Lower leg skin (tissue), 4 donors: ENCODE measurements around the gene RNF215. TPM values are rescaled to one million over a fixed set of nuclear protein-coding genes. Genes with fewer than 3 reads are reported as not detected.

Source experiments
- DNase-seq, 2 donors: peaks; one replicate each; pipeline ENCODE4 v3.0.0-alpha.2; 2019; ENCODE audit warnings: low spot score in 2 of 2
- H3K4me3 ChIP-seq: fragments of 200-600 bp; sonication (generic); 2 replicates; pipeline ENCODE4 v1.5.1; 2017; ENCODE audit warnings: mild to moderate bottlenecking, low read depth; ENCODE audit not compliant: poor library complexity, severe bottlenecking
- CTCF ChIP-seq, 3 donors: fragments of 450-650 bp; IDR thresholded peaks; one replicate each; pipeline ENCODE4 v1.5.1; 2016; ENCODE audit warnings: antibody characterized with exemption in 3 of 3, mild to moderate bottlenecking in 3 of 3, moderate library complexity in 2 of 3
- POLR2A ChIP-seq, 2 donors: fragments of 450-650 bp; IDR thresholded peaks; one replicate each; pipeline ENCODE4 v1.6.1; 2016 to 2017; ENCODE audit warnings: antibody characterized with exemption in 2 of 2, mild to moderate bottlenecking in 1 of 2, moderate library complexity in 1 of 2
- WGBS, 2 donors: methylation state at CpG; one replicate each; pipeline ENCODE4 v1.1.5; 2018; 5-methylcytosine and 5-hydroxymethylcytosine counted together
- intact Hi-C: fragments of 100-400 bp; cut with DNase I; formaldehyde crosslinking; loops from one replicate; pipeline ENCODE4 v1.15.0; 2023; ENCODE audit warnings: low total_unique reads
- total RNA-seq, 4 donors: library from RNA; depleted of rRNA; stranded (reverse); fragments of >200 nt; gene quantifications; one replicate each; pipeline ENCODE4 v1.1.0, GENCODE V29; 2016

RNF215 gene
- total RNA-seq, 4 donors from 2014 or later, result 6.9 to 7.8 (median 7.3) TPM

GRCh38 chr22:30433227-30433626, 46.0 kb upstream of the RNF215 start:
- 96 to 100% methylated on average over 3 of the region's 3 CpGs for WGBS, 2 donors
- no peak overlapping the region for H3K4me3 ChIP-seq
- TF ChIP-seq POLR2A (IDR thresholded peaks at IDR 0.05), result no peak
- no peak for DNase-seq
- intact Hi-C loops, result no loop called here

- no peak for TF ChIP-seq CTCF (IDR thresholded peaks at IDR 0.05)
- no peak for TF ChIP-seq POLR2A (IDR thresholded peaks at IDR 0.05)
- DNase-seq, result no peak
- intact Hi-C loops, result no loop called here
- 77 to 79% methylated on average over 2 of the region's 2 CpGs for WGBS, 2 donors
- H3K4me3 ChIP-seq, result no peak overlapping the region
Observed at GRCh38 chr22:30432520-30432919, 45.3 kb upstream of the RNF215 start.

- DNase-seq, result no peak
- TF ChIP-seq CTCF (IDR thresholded peaks at IDR 0.05) (no peak), POLR2A (IDR thresholded peaks at IDR 0.05) (no peak)
- H3K4me3 ChIP-seq, result no peak overlapping the region
- 89 to 90% methylated on average over 2 to 4 of the region's 4 CpGs for WGBS, 2 donors
- intact Hi-C loops, result no loop called here
Observed at GRCh38 chr22:30432096-30432495, 44.9 kb upstream of the RNF215 start.

GRCh38 chr22:30430933-30431332, 43.7 kb upstream of the RNF215 start:
- no peak for DNase-seq
- intact Hi-C loops, result no loop called here
- no peak for TF ChIP-seq POLR2A (IDR thresholded peaks at IDR 0.05)
- TF ChIP-seq CTCF (IDR thresholded peaks at IDR 0.05), result no peak
- H3K4me3 ChIP-seq, result no peak overlapping the region
- WGBS, 2 donors, result 72 to 78% methylated on average over 4 of the region's 4 CpGs

DNA sequence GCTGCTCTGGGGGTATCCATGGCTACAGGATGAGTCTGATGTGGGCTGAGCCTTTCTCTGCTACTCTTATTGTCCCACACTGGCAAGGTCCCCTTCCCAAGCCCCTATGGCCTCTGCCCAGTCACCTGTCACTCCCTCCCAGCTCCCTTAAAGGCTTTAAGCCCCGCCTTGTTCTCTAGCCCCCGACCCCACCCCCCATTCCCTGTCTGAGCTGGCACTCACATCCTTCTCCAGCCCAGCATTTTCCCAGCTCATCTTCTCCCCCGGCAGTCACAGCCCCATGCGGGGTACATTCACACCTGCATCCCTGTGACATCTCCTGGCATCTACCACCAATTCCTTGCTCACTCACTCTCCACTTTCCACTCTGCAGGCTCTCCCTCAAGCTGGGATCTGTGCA, 42.7 kb upstream of the RNF215 start:
- TF ChIP-seq CTCF (IDR thresholded peaks at IDR 0.05) (no peak), POLR2A (IDR thresholded peaks at IDR 0.05) (no peak)
- WGBS, 2 donors, result 52 to 71% methylated on average over 4 of the region's 4 CpGs
- DNase-seq, result no peak
- H3K4me3 ChIP-seq, result no peak overlapping the region
- intact Hi-C loops, result loop anchor here (10.0 kb wide), 1 partner anchor 885 kb away; no protein-coding TSS in a partner anchor

GRCh38 chr22:30427871-30428270, 40.7 kb upstream of the RNF215 start:
- intact Hi-C loops, result loop anchor here (10.0 kb wide), 1 partner anchor 887 kb away; no protein-coding TSS in a partner anchor
- WGBS, 2 donors, result 73 to 90% methylated on average over 1 of the region's 1 CpG

More at GRCh38 chr22:30427871-30428270, 40.7 kb upstream of the RNF215 start:
- no peak for DNase-seq
- no peak overlapping the region for H3K4me3 ChIP-seq
- TF ChIP-seq CTCF (IDR thresholded peaks at IDR 0.05), result no peak
- TF ChIP-seq POLR2A (IDR thresholded peaks at IDR 0.05), result no peak
